Naive thymus-derived CD4-positive, alpha-beta T cell (primary cell): ENCODE data around the gene FAF1. TPM values are rescaled to one million over a fixed set of nuclear protein-coding genes. Genes with fewer than 3 reads are reported as not detected.

Source experiments
- ATAC-seq: fragments of 150-1000 bp; cut with Tn5 transposase; 2 replicates; pipeline ENCODE4 v1.10.0; 2021; ENCODE audit warnings: mild to moderate bottlenecking, moderate library complexity
- CTCF ChIA-PET: fragments of 350-600 bp; sonication (Branson Sonifier 250); formaldehyde crosslinking; loops from one replicate; lab custom pipeline; 2021; ENCODE audit warnings: antibody characterized with exemption; lab: Charles Lee
- POLR2A ChIA-PET: fragments of 350-600 bp; sonication (Branson Sonifier 250); formaldehyde crosslinking; loops from one replicate; lab custom pipeline; 2021; ENCODE audit warnings: antibody characterized with exemption, inconsistent platforms; lab: Charles Lee
- DNase-seq, 9 donors: peaks; one replicate each; pipeline versions ENCODE4 v3.0.0 to v3.0.0-alpha.2; 2020 to 2022; ENCODE audit warnings: mixed read lengths in 1 of 9
- H3K27ac ChIP-seq: one replicate; pipeline ENCODE4 v1.7.0; 2013; ENCODE audit warnings: mild to moderate bottlenecking, low read depth, low read length, moderate library complexity
- H3K27me3 ChIP-seq, 2 donors: one replicate each; pipeline ENCODE4 v1.7.0; 2013; ENCODE audit warnings: low read length in 2 of 2, mild to moderate bottlenecking in 2 of 2, moderate library complexity in 2 of 2; ENCODE audit not compliant: control insufficient read depth in 2 of 2, insufficient read depth in 2 of 2
- H3K36me3 ChIP-seq, 3 experiments: 1 replicate in 2 of 3; 2 replicates in 1 of 3; pipeline ENCODE4 v1.7.0; 2013; ENCODE audit warnings: low read length in 3 of 3, mild to moderate bottlenecking in 3 of 3, moderate library complexity in 1 of 3; ENCODE audit not compliant: insufficient read depth in 3 of 3, control insufficient read depth in 2 of 3
- H3K4me1 ChIP-seq, 2 donors: one replicate each; pipeline ENCODE4 v1.7.0; 2013; ENCODE audit warnings: low read length in 2 of 2, mild to moderate bottlenecking in 2 of 2, moderate library complexity in 1 of 2; ENCODE audit not compliant: control insufficient read depth in 2 of 2, insufficient read depth in 2 of 2
- H3K4me3 ChIP-seq: 2 replicates; pipeline ENCODE4 v1.7.0; 2013; ENCODE audit warnings: mild to moderate bottlenecking, low read length
- H3K9me3 ChIP-seq, 3 experiments: 1 replicate in 2 of 3; 2 replicates in 1 of 3; pipeline ENCODE4 v1.7.0; 2013; ENCODE audit warnings: low read length in 3 of 3; ENCODE audit not compliant: control insufficient read depth in 2 of 3
- H3K27ac Mint-ChIP-seq, 9 donors: one replicate each; pipeline ENCODE4 v1.8.0; 2020 to 2022; ENCODE audit warnings: mixed read lengths in 9 of 9, mild to moderate bottlenecking in 8 of 9, moderate library complexity in 5 of 9, inconsistent platforms in 2 of 9
- H3K27me3 Mint-ChIP-seq, 5 donors: one replicate each; pipeline ENCODE4 v1.8.0; 2021 to 2022; ENCODE audit warnings: mixed read lengths in 5 of 5, mild to moderate bottlenecking in 1 of 5
- H3K36me3 Mint-ChIP-seq, 5 donors: one replicate each; pipeline ENCODE4 v1.8.0; 2020 to 2022; ENCODE audit warnings: mixed read lengths in 5 of 5, mild to moderate bottlenecking in 3 of 5, inconsistent platforms in 1 of 5
- H3K4me1 Mint-ChIP-seq, 7 donors: one replicate each; pipeline ENCODE4 v1.8.0; 2020 to 2022; ENCODE audit warnings: mixed read lengths in 7 of 7, mild to moderate bottlenecking in 3 of 7, inconsistent platforms in 1 of 7
- H3K4me3 Mint-ChIP-seq, 10 donors: one replicate each; pipeline ENCODE4 v1.8.0; 2020 to 2022; ENCODE audit warnings: mild to moderate bottlenecking in 10 of 10, mixed read lengths in 10 of 10, moderate library complexity in 6 of 10, inconsistent platforms in 2 of 10
- H3K9me3 Mint-ChIP-seq, 11 donors: one replicate each; pipeline ENCODE4 v1.8.0; 2020 to 2022; ENCODE audit warnings: mixed read lengths in 11 of 11, mild to moderate bottlenecking in 4 of 11, inconsistent platforms in 1 of 11, moderate library complexity in 1 of 11
- intact Hi-C, 2 donors: fragments of 100-400 bp; cut with micrococcal nuclease; formaldehyde crosslinking; loops; one replicate each; pipeline ENCODE4 v1.15.1; 2023
- polyA plus RNA-seq, 2 donors: library from polyadenylated mRNA; unstranded; fragments of 300-500 nt; fragmentation: Illumina TruSeq; gene quantifications; one replicate each; pipeline ENCODE4 v1.2.3, GENCODE V29; 2021
- total RNA-seq, 6 experiments: library from RNA in 5 of 6; stranded (reverse) in 5 of 6; gene quantifications; 1 replicate in 5 of 6; 2 replicates in 1 of 6; pipeline ENCODE4 v1.2.3 and lab custom pipeline; 2021 to 2026

FAF1 gene
- total and polyA plus RNA-seq, 7 experiments from 2014 or later: 36.9 to 66.6 (median 48.5) TPM

- Histone ChIP-seq H3K36me3 (no peaks in the 10 kb centered on the region), H3K27me3 (no peaks in the 10 kb centered on the region), H3K27ac (no peak overlapping the region), H3K9me3 (peaks cover 0 to 7% (median 0%) of the 10 kb centered on the region in 3 experiments), H3K4me1 (no peaks in the 10 kb centered on the region), H3K4me3 (no peak overlapping the region)
- Mint-ChIP-seq H3K4me3 (peak overlapping the region in 1 of 10 donors; percentile 40), H3K4me1 (peaks cover 3 to 42% (median 36%) of the 10 kb centered on the region in 7 donors), H3K27me3 (no peaks in the 10 kb centered on the region), H3K27ac (no peak overlapping the region), H3K9me3 (peaks cover 0 to 31% (median 11%) of the 10 kb centered on the region in 11 donors), H3K36me3 (peaks cover 10 to 48% (median 42%) of the 10 kb centered on the region in 5 donors)
- CTCF ChIA-PET: no interaction called here
- POLR2A ChIA-PET: no interaction called here
- no peak for DNase-seq
- intact Hi-C loops: loop anchor here in 1 of 2 donors (10.0 kb wide), 3 partner anchors 49 to 149 kb away; no protein-coding TSS in a partner anchor
- ATAC-seq: no peak
Observed at GRCh38 chr1:50923564-50923963, 36.5 kb downstream of the FAF1 start.

GRCh38 chr1:50921029-50921428 lies 39.0 kb downstream of the FAF1 start:
- Histone ChIP-seq H3K27ac (no peak overlapping the region), H3K36me3 (no peaks in the 10 kb centered on the region), H3K9me3 (peaks cover 0 to 7% (median 0%) of the 10 kb centered on the region in 3 experiments), H3K27me3 (no peaks in the 10 kb centered on the region), H3K4me1 (no peaks in the 10 kb centered on the region), H3K4me3 (no peak overlapping the region)
- intact Hi-C loops: loop anchor here in 1 of 2 donors (10.0 kb wide), 3 partner anchors 46 to 146 kb away; no protein-coding TSS in a partner anchor
- POLR2A ChIA-PET: no interaction called here
- CTCF ChIA-PET: no interaction called here
- Mint-ChIP-seq H3K9me3 (peaks cover 0 to 31% (median 11%) of the 10 kb centered on the region in 11 donors), H3K27ac (no peak overlapping the region), H3K36me3 (peaks cover 10 to 37% (median 32%) of the 10 kb centered on the region in 5 donors), H3K27me3 (no peaks in the 10 kb centered on the region), H3K4me3 (peak overlapping the region in 1 of 10 donors; percentile 34), H3K4me1 (peaks cover 6 to 55% (median 46%) of the 10 kb centered on the region in 7 donors)
- ATAC-seq (no peak), DNase-seq (no peak)

- no peak overlapping the region for H3K4me3 ChIP-seq
- no peak for DNase-seq
- no peak overlapping the region for H3K27ac ChIP-seq
- POLR2A ChIA-PET: no interaction called here
- Mint-ChIP-seq H3K9me3 (peaks cover 0 to 31% (median 11%) of the 10 kb centered on the region in 11 donors), H3K36me3 (peaks cover 10 to 35% (median 30%) of the 10 kb centered on the region in 5 donors), H3K4me3 (no peak overlapping the region), H3K27ac (no peak overlapping the region), H3K4me1 (peaks cover 6 to 59% (median 43%) of the 10 kb centered on the region in 7 donors), H3K27me3 (no peaks in the 10 kb centered on the region)
- no peaks in the 10 kb centered on the region for H3K36me3 ChIP-seq
- intact Hi-C loops: loop anchor here in 1 of 2 donors (10.0 kb wide), 3 partner anchors 46 to 146 kb away; no protein-coding TSS in a partner anchor
- H3K4me1 ChIP-seq: no peaks in the 10 kb centered on the region
- peaks cover 0 to 7% (median 0%) of the 10 kb centered on the region in 3 experiments for H3K9me3 ChIP-seq
- CTCF ChIA-PET: no interaction called here
- no peaks in the 10 kb centered on the region for H3K27me3 ChIP-seq
- no peak for ATAC-seq
Observed at GRCh38 chr1:50920409-50920808, 39.7 kb downstream of the FAF1 start.

- Mint-ChIP-seq H3K27ac (no peak overlapping the region), H3K9me3 (peaks cover 0 to 12% (median 0%) of the 10 kb centered on the region in 11 donors), H3K36me3 (peaks cover 0 to 30% (median 11%) of the 10 kb centered on the region in 5 donors), H3K4me3 (peak overlapping the region in 3 of 10 donors; percentile 12 to 48 (median 16)), H3K27me3 (no peaks in the 10 kb centered on the region), H3K4me1 (peaks cover 3 to 52% (median 42%) of the 10 kb centered on the region in 7 donors)
- no peaks in the 10 kb centered on the region for H3K4me1 ChIP-seq
- no peak for ATAC-seq
- H3K4me3 ChIP-seq: no peak overlapping the region
- H3K36me3 ChIP-seq: no peaks in the 10 kb centered on the region
- H3K9me3 ChIP-seq: no peaks in the 10 kb centered on the region
- no peak for DNase-seq
- H3K27me3 ChIP-seq: no peaks in the 10 kb centered on the region
- CTCF ChIA-PET: interaction anchor here (0.6 to 1.2 kb wide), 4 partner anchors 143 to 359 kb away, joined by 3 to 4 read pairs (median 3); no protein-coding TSS in a partner anchor
- H3K27ac ChIP-seq: no peak overlapping the region
- intact Hi-C loops: no loop called here
- POLR2A ChIA-PET: no interaction called here
Observed at GRCh38 chr1:50917138-50918137, 42.6 kb downstream of the FAF1 start.

GRCh38 chr1:50915621-50916020 lies 44.4 kb downstream of the FAF1 start:
- Histone ChIP-seq H3K9me3 (no peaks in the 10 kb centered on the region), H3K27me3 (no peaks in the 10 kb centered on the region), H3K4me3 (no peak overlapping the region), H3K4me1 (no peaks in the 10 kb centered on the region), H3K36me3 (no peaks in the 10 kb centered on the region), H3K27ac (no peak overlapping the region)
- Mint-ChIP-seq H3K36me3 (peaks cover 0 to 33% (median 8%) of the 10 kb centered on the region in 5 donors), H3K27me3 (no peaks in the 10 kb centered on the region), H3K27ac (no peak overlapping the region), H3K4me1 (peaks cover 3 to 46% (median 35%) of the 10 kb centered on the region in 7 donors), H3K4me3 (no peak overlapping the region), H3K9me3 (peaks cover 0 to 4% (median 0%) of the 10 kb centered on the region in 11 donors)
- ATAC-seq: no peak
- ChIA-PET CTCF (no interaction called here), POLR2A (interaction anchor here (0.6 kb wide), 1 partner anchor 14 kb away, joined by 3 read pairs; no protein-coding TSS in a partner anchor)
- intact Hi-C loops: no loop called here
- no peak for DNase-seq

- H3K4me3 ChIP-seq: no peak overlapping the region
- no peaks in the 10 kb centered on the region for H3K9me3 ChIP-seq
- H3K27ac ChIP-seq: no peak overlapping the region
- H3K27me3 ChIP-seq: no peaks in the 10 kb centered on the region
- no peak for DNase-seq
- intact Hi-C loops: no loop called here
- ATAC-seq: no peak
- no peak overlapping the region for H3K27ac Mint-ChIP-seq
- H3K9me3 Mint-ChIP-seq: peaks cover 0 to 9% (median 0%) of the 10 kb centered on the region in 11 donors
- ChIA-PET POLR2A (no interaction called here), CTCF (no interaction called here)
- peaks cover 3 to 50% (median 35%) of the 10 kb centered on the region in 7 donors for H3K4me1 Mint-ChIP-seq
- H3K4me1 ChIP-seq: no peaks in the 10 kb centered on the region
- no peaks in the 10 kb centered on the region for H3K27me3 Mint-ChIP-seq
- peaks cover 4 to 45% (median 11%) of the 10 kb centered on the region in 5 donors for H3K36me3 Mint-ChIP-seq
- no peak overlapping the region for H3K4me3 Mint-ChIP-seq
- no peaks in the 10 kb centered on the region for H3K36me3 ChIP-seq
Observed at GRCh38 chr1:50913954-50914353, 46.1 kb downstream of the FAF1 start.
